Spleen (tissue), 11 donors: Measurements from ENCODE around the gene HIC1. TPM values are rescaled to one million over a fixed set of nuclear protein-coding genes. Genes with fewer than 3 reads are reported as not detected.
A peak's percentile ranks its signal among the peaks of the same experiment; 100 is the strongest.

Experiments used
- DNase-seq: peaks from one replicate; pipeline ENCODE4 v3.0.0-alpha.2; 2020
- H3K27ac ChIP-seq, 8 donors: fragments of 200-600 bp; sonication (generic) in 7 of 8; 1 replicate in 4 of 8; 2 replicates in 4 of 8; pipeline versions ENCODE4 v1.5.0 to v1.8.0; 2016 to 2021; ENCODE audit warnings: inconsistent platforms in 4 of 8, mild to moderate bottlenecking in 4 of 8, moderate library complexity in 1 of 8
- H3K27me3 ChIP-seq, 7 donors: fragments of 200-600 bp; sonication (generic) in 6 of 7; replicated peaks in 1 of 7; 1 replicate in 4 of 7; 2 replicates in 3 of 7; pipeline versions ENCODE4 v1.5.0 to v1.8.0; 2016 to 2021; ENCODE audit warnings: inconsistent platforms in 3 of 7, mild to moderate bottlenecking in 1 of 7
- H3K36me3 ChIP-seq, 6 donors: fragments of 200-600 bp; sonication (generic) in 5 of 6; 1 replicate in 4 of 6; 2 replicates in 2 of 6; pipeline versions ENCODE4 v1.5.0 to v1.8.0; 2016 to 2021; ENCODE audit warnings: inconsistent platforms in 2 of 6
- H3K4me1 ChIP-seq, 6 donors: fragments of 200-600 bp; sonication (generic) in 5 of 6; 1 replicate in 3 of 6; 2 replicates in 3 of 6; pipeline versions ENCODE4 v1.5.0 to v1.8.0; 2016 to 2021; ENCODE audit warnings: inconsistent platforms in 3 of 6
- H3K4me3 ChIP-seq, 8 donors: fragments of 200-600 bp; sonication (generic) in 7 of 8; 1 replicate in 4 of 8; 2 replicates in 4 of 8; pipeline versions ENCODE4 v1.5.0 to v1.8.0; 2016 to 2021; ENCODE audit warnings: inconsistent platforms in 4 of 8, mild to moderate bottlenecking in 4 of 8, moderate library complexity in 2 of 8
- H3K9me3 ChIP-seq, 8 donors: fragments of 200-600 bp; sonication (generic) in 7 of 8; 1 replicate in 4 of 8; 2 replicates in 4 of 8; pipeline versions ENCODE4 v1.5.0 to v1.8.0; 2016 to 2021; ENCODE audit warnings: inconsistent platforms in 4 of 8
- POLR2A ChIP-seq, 3 donors: fragments of 450-650 bp; IDR thresholded peaks; one replicate each; pipeline ENCODE4 v1.5.1; 2017; ENCODE audit warnings: antibody characterized with exemption in 3 of 3, mild to moderate bottlenecking in 1 of 3
- POLR2AphosphoS5 ChIP-seq, 3 donors: sonication (generic); formaldehyde crosslinking; IDR thresholded peaks; one replicate each; pipeline ENCODE4 v1.5.1; 2017; ENCODE audit warnings: antibody characterized with exemption in 3 of 3
- WGBS, 5 donors: extraction: QIAGEN DNeasy Blood & Tissue Kit in 3 of 5; methylation state at CpG; one replicate each; pipeline versions ENCODE4 v1.1.5 to v1.1.7; 2013 to 2018; 5-methylcytosine and 5-hydroxymethylcytosine counted together
- intact Hi-C: fragments of 100-400 bp; cut with DNase I; formaldehyde crosslinking; loops from one replicate; pipeline ENCODE4 v1.15.0; 2023; ENCODE audit warnings: low total_unique reads
- polyA plus RNA-seq, 3 donors: library from polyadenylated mRNA; stranded (reverse); fragments of 200-250 nt; gene quantifications; one replicate each; pipeline ENCODE4 v1.2.1, GENCODE V29; 2013
- total RNA-seq, 7 donors: library from RNA; depleted of rRNA in 3 of 7; stranded (reverse); fragments of >200 nt in 3 of 7; fragmentation: NEBNext Ultra II Directional in 4 of 7; extraction: Animal tissue kit (Norgen Biotek cat#: 25700) in 4 of 7; gene quantifications; one replicate each; pipeline versions ENCODE4 v1.1.0 to v1.2.1, GENCODE V29; 2016 to 2021
- TF ChIP-seq, protein P1 (sequence below), 11 experiments: fragments of 200-600 bp in 7 of 11; fragments of 450-650 bp in 4 of 11; sonication (generic) in 4 of 11; IDR thresholded peaks in 8 of 11; conservative IDR thresholded peaks in 3 of 11; 1 replicate in 7 of 11; 2 replicates in 4 of 11; pipeline versions ENCODE4 v1.4.0 to v1.8.0; 2016 to 2021; ENCODE audit warnings: antibody characterized with exemption in 11 of 11, inconsistent platforms in 4 of 11, mild to moderate bottlenecking in 1 of 11
- donor health status: healthy with polysubstance abuse.
- donor health status: DM: no; HTN: no; CAD: no; lungs with moderate emphysema.
- donor health status: DM: no; HTN: no; CAD: no.
- donor health status: Bipolar disorder and iron deficiency.
- donor health status: healthy.
- donor health status: DM: no; HTN: no; CAD: no.
- donor health status: DM: yes; HTN: yes; CAD: no.

Gene HIC1
- total and polyA plus RNA-seq, 10 donors = 1.3 to 59.6 (median 17.9) TPM

DNA sequence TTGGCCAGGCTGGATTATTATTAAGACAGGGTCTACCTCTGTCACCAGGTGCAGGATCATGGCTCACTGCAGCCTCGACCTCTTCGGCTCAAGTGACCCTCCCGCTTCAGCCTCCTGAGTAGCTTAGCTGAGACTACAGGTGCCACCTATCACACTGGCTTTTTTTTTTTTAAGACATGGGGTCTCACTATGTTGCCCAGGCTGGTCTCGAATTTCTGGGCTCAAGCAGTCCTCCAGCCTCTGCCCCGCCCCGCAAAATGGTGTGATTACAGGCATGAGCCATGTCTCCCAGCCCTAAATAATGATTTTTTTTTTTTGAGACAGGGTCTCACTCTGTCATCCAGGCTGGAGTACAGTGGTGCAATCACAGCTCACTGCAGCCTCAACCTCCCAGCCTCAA is 7.3 kb upstream of the HIC1 start:
- Histone ChIP-seq H3K4me1 (peaks cover 22 to 56% (median 43%) of the 10 kb centered on the region in 6 donors), H3K9me3 (no peaks in the 10 kb centered on the region), H3K36me3 (peaks cover 0 to 23% (median 16%) of the 10 kb centered on the region in 6 donors), H3K27ac (no peak overlapping the region), H3K4me3 (no peak overlapping the region), H3K27me3 (peaks cover 0 to 49% (median 24%) of the 10 kb centered on the region in 7 donors)
- intact Hi-C loops = no loop called here
- DNase-seq = no peak
- WGBS, 5 donors = 86 to 93% (median 91%) methylated on average over 6 of the region's 6 CpGs
- TF ChIP-seq POLR2AphosphoS5 (IDR thresholded peaks at IDR 0.05) (no peak), POLR2A (IDR thresholded peaks at IDR 0.05) (no peak)
- TF ChIP-seq, protein P1, sequence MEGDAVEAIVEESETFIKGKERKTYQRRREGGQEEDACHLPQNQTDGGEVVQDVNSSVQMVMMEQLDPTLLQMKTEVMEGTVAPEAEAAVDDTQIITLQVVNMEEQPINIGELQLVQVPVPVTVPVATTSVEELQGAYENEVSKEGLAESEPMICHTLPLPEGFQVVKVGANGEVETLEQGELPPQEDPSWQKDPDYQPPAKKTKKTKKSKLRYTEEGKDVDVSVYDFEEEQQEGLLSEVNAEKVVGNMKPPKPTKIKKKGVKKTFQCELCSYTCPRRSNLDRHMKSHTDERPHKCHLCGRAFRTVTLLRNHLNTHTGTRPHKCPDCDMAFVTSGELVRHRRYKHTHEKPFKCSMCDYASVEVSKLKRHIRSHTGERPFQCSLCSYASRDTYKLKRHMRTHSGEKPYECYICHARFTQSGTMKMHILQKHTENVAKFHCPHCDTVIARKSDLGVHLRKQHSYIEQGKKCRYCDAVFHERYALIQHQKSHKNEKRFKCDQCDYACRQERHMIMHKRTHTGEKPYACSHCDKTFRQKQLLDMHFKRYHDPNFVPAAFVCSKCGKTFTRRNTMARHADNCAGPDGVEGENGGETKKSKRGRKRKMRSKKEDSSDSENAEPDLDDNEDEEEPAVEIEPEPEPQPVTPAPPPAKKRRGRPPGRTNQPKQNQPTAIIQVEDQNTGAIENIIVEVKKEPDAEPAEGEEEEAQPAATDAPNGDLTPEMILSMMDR (IDR thresholded peaks at IDR 0.05 in 8 of 11, conservative IDR thresholded peaks at IDR 0.05 in 3 of 11) = no peak

DNA sequence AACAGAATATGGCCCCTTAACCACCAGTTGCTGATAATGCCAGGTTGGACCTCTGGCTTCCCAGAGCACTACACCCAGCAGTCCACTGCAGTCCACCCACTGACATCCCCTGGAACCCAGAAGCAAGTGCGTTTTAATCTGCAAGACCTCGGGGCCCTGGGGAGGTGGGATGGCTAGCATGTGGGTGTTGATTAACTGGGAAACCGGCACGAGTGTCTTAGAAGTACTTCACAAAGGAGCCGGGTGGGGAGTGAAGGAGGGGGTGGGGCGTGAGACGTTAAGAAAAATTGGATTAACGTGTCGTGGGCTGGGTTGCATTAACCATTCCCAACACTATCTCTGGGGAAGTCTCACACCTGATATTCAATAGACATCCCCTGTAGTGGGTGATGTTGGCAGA is 6.1 kb upstream of the HIC1 start:
- DNase-seq = no peak
- peaks cover 30 to 53% (median 40%) of the 10 kb centered on the region in 6 donors for H3K4me1 ChIP-seq
- H3K4me3 ChIP-seq = peak overlapping the region in 1 of 8 donors; percentile 93
- peak overlapping the region in 1 of 8 donors; percentile 59 for H3K27ac ChIP-seq
- intact Hi-C loops = no loop called here
- H3K9me3 ChIP-seq = no peaks in the 10 kb centered on the region
- 20 to 43% (median 24%) methylated on average over 9 of the region's 9 CpGs for WGBS, 5 donors
- peaks cover 0 to 59% (median 30%) of the 10 kb centered on the region in 7 donors for H3K27me3 ChIP-seq
- peaks cover 0 to 11% (median 5%) of the 10 kb centered on the region in 6 donors for H3K36me3 ChIP-seq
- TF ChIP-seq POLR2A (IDR thresholded peaks at IDR 0.05) (no peak), POLR2AphosphoS5 (IDR thresholded peaks at IDR 0.05) (no peak)
- TF ChIP-seq, protein P1 (IDR thresholded peaks at IDR 0.05 in 8 of 11, conservative IDR thresholded peaks at IDR 0.05 in 3 of 11) = no peak

DNA sequence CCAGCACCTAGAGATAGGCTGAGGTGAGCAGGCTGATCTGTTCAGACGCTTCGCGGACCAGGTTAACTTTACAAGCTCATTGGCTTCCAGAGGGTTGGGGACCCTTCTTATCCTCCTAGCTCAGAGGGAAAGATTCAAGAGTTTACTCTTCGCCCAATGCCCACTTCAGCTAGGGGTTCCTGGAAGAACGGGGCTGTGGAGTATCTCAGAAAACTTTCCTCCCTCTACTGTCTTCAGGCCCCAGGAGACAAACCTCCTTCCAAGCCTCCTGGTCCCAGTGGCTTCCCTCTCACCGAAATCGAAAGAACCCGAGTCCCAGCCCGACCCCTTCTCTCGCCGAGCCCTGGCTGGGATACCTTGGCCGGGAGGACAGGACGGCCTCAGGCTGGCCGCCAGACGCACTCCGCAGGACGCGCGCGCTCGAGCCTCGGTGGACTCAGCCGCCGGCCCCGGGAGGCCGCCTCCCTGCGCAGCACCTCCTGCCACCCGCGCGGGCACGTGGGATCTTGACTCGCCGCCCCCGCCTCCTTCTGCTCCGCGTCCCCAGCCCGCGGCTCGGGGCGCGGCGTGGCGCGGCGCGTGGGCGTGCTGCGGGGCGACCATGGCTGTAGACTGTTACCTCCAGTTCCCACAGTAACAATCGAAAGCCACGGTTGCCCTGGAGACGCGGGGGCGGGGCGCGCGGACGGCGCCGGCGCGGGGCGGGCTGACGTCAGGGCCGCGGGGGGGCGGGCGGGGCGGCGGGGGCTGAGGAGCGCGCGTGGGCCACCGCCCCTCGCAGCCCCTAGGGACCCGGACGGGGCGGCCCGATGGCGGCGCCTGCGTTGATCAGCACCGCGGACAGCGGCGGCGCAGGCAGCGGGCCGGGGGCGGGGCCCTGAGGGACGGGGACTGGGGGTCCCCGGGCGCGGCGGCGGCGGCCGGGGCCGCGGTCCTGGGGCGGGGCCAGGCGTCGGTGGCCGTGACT is 5.3 kb upstream of the HIC1 start:
- Histone ChIP-seq H3K27me3 (peaks cover 0 to 67% (median 34%) of the 10 kb centered on the region in 7 donors), H3K36me3 (peaks cover 0 to 3% (median 0%) of the 10 kb centered on the region in 6 donors), H3K27ac (peak overlapping the region in 4 of 8 donors; percentile 8 to 60 (median 56)), H3K9me3 (no peaks in the 10 kb centered on the region), H3K4me3 (peak overlapping the region; percentile 76 to 93 (median 86)), H3K4me1 (peaks cover 39 to 53% (median 46%) of the 10 kb centered on the region in 6 donors)
- 4 to 23% (median 4%) methylated on average over 13 to 104 of the region's 104 CpGs for WGBS, 5 donors
- DNase-seq = peak; percentile 96
- peak in 2 of 3 donors; percentile 38 to 51 for TF ChIP-seq POLR2AphosphoS5 (IDR thresholded peaks at IDR 0.05)
- TF ChIP-seq, protein P1 (IDR thresholded peaks at IDR 0.05 in 8 of 11, conservative IDR thresholded peaks at IDR 0.05 in 3 of 11) = no peak
- TF ChIP-seq POLR2A (IDR thresholded peaks at IDR 0.05) = no peak
- intact Hi-C loops = loop anchor here (10.0 kb wide), 1 partner anchor 235 kb away; no protein-coding TSS in a partner anchor
